ENCODE measurements around the gene ADGRL3.
"Not testable (repeated sequence)": the region's sequence is repeated elsewhere in the genome, so short reads cannot be mapped to it uniquely, and the experiment has no call there.

Gene ADGRL3

DNA sequence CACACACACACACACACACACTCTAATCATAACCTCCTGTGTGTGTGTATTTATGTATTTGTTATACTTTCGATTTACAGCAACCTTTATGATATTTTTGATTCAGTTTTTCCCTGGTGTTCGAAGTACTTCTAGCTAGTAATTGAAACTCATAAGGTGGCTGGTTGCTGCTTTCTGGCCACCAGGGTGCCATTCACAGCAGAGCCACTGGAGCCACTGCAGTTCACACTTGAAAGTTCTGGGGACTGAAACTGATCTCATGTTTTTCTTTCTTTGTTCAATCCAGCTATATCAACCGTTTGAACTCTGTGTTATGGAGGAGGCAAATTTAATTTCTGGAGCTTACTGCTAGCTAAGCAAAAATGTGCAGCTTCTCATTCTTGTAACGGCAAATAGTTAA, 419.4 kb downstream of the ADGRL3 start:
- Mint-ChIP-seq H3K36me3 (ENCODE audit: low read depth) (no peaks in the 10 kb centered on the region), H3K27me3 (no peaks in the 10 kb centered on the region), H3K4me3 (no peak overlapping the region), H3K27ac (no peak overlapping the region), H3K4me1 (ENCODE audit: low read depth) (no peaks in the 10 kb centered on the region), H3K9me3 (peaks cover 21% of the 10 kb centered on the region)

DNA sequence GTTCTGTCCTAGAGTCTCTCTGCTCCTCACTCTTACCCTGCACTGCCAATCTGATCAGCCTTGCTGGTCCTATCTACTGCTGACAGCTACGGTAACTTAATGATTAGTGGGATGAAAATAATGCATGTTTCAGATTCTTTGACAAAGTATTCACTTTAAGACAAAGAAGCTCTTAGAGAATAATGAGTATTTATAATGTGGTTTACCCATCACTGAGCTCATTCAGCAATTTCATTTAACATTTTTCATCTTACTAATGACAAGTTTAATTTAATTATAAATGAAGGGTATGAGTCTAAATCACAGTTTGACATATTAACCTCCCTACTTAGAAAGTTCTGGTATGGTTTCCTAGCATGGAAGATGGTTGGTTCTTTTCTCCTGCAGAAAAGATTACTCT, 428.2 kb downstream of the ADGRL3 start:
- Mint-ChIP-seq H3K9me3 (peaks cover 9% of the 10 kb centered on the region), H3K36me3 (ENCODE audit: low read depth) (no peaks in the 10 kb centered on the region), H3K4me3 (no peak overlapping the region), H3K27me3 (no peaks in the 10 kb centered on the region), H3K4me1 (ENCODE audit: low read depth) (no peaks in the 10 kb centered on the region), H3K27ac (no peak overlapping the region)

DNA sequence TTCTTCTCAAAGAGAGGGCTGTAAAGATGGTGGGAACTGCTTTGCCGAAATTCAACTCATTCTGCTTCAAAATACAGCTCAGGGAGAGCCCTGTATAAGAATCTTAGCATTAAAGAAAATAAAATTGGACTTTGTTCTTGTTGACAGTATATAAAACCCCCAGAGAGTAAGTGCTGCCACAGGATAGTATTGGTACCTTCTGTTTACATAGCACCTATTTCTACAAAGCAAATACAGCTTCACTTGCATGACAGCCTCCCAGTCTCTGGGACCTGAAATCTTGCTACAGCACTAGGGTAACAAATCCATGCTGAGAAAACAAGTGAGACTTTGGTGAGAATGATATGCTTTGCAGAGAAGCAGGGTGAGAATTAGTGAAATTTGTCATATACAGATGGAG, 428.6 kb downstream of the ADGRL3 start:
- H3K4me3 Mint-ChIP-seq: no peak overlapping the region
- H3K27ac Mint-ChIP-seq: no peak overlapping the region
- no peaks in the 10 kb centered on the region for H3K4me1 Mint-ChIP-seq (ENCODE audit: low read depth)
- no peaks in the 10 kb centered on the region for H3K36me3 Mint-ChIP-seq (ENCODE audit: low read depth)
- no peaks in the 10 kb centered on the region for H3K27me3 Mint-ChIP-seq
- H3K9me3 Mint-ChIP-seq: peaks cover 5% of the 10 kb centered on the region

DNA sequence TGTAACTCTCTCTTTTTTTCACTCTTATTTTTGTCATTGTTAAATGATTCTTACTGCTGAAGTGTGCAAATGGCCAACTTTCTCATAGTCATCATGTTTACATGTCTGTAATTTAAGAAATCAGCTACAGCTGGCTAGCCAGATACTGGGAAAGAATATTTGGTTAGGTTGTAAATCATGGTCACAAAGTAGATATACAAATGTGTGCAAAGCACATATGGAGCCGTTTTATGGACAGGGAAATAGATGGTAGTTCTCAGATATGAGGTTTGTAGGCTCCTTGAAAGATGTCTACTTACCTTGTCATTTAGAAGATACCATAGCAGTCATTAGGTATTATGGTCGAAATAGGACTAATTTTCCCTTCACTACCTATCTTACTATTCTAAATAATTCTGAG, 430.4 kb downstream of the ADGRL3 start:
- Mint-ChIP-seq H3K4me3 (no peak overlapping the region), H3K9me3 (peaks cover 8% of the 10 kb centered on the region), H3K27me3 (no peaks in the 10 kb centered on the region), H3K4me1 (ENCODE audit: low read depth) (no peaks in the 10 kb centered on the region), H3K36me3 (ENCODE audit: low read depth) (no peaks in the 10 kb centered on the region), H3K27ac (no peak overlapping the region)

DNA sequence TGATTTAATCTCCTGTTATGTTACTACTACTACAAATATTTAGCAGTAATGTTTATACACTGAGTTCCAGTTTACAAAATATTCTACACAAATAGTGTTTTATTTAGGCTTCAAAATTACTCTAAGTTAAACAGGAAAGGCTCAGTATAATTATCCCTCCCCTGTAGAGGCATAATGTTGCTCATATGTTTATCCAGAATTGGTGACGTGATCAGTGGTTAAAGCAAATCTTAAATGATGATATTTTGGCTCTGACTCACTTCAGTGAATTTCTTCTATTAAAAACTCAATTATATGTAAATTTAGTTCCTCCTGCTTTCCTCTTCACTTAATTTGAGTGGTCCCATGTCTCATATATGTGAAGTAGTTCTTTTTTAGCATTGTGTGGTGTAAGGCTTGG, 438.5 kb downstream of the ADGRL3 start:
- Mint-ChIP-seq H3K4me3 (no peak overlapping the region), H3K9me3 (peaks cover 19% of the 10 kb centered on the region), H3K27me3 (no peaks in the 10 kb centered on the region), H3K36me3 (ENCODE audit: low read depth) (no peaks in the 10 kb centered on the region), H3K4me1 (ENCODE audit: low read depth) (no peaks in the 10 kb centered on the region), H3K27ac (no peak overlapping the region)

DNA sequence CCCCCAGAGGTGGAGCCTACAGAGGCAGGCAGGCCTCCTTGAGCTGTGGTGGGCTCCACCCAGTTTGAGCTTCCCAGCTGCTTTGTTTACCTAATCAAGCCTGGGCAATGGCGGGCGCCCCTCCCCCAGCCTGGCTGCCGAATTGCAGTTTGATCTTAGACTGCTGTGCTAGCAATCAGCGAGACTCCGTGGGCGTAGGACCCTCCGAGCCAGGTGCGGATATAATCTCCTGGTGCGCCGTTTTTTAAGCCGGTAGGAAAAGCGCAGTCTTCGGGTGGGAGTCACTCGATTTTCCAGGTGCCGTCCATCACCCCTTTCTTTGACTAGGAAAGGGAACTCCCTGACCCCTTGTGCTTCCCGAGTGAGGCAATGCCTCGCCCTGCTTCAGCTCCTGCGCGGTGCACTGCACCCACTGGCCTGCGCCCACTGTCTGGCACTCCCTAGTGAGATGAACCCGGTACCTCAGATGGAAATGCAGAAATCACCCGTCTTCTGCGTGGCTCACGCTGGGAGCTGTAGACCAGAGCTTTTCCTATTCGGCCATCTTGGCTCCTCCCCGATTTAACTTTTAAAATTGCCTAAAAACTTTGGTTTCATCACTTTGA, 446.7 kb downstream of the ADGRL3 start:
- not testable (repeated sequence) for H3K9me3 Mint-ChIP-seq; H3K36me3 Mint-ChIP-seq (ENCODE audit: low read depth); H3K4me3 Mint-ChIP-seq; H3K4me1 Mint-ChIP-seq (ENCODE audit: low read depth); H3K27ac Mint-ChIP-seq; H3K27me3 Mint-ChIP-seq

DNA sequence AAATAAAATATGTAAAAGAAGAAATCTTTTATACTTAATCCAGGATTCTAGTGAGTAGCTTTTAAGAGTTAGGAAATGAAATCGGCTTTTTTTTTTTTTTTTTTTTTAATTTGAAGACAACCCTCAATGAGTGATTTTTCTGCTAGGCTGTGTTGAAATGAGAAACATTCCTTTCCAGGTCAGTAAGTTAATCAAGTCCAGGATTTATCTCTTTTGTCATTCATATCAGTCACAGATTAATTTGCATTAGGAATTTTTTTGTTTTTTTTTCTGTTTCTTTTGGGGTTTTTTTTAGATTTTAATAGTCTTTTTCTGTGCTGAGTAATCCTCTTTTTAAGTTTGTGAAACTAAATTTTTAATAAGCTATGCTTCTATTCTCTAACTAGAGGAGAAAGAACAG, 448.1 kb downstream of the ADGRL3 start:
- Mint-ChIP-seq H3K27me3 (no peaks in the 10 kb centered on the region), H3K4me1 (ENCODE audit: low read depth) (no peaks in the 10 kb centered on the region), H3K9me3 (no peaks in the 10 kb centered on the region), H3K4me3 (no peak overlapping the region), H3K36me3 (ENCODE audit: low read depth) (no peaks in the 10 kb centered on the region), H3K27ac (no peak overlapping the region)

DNA sequence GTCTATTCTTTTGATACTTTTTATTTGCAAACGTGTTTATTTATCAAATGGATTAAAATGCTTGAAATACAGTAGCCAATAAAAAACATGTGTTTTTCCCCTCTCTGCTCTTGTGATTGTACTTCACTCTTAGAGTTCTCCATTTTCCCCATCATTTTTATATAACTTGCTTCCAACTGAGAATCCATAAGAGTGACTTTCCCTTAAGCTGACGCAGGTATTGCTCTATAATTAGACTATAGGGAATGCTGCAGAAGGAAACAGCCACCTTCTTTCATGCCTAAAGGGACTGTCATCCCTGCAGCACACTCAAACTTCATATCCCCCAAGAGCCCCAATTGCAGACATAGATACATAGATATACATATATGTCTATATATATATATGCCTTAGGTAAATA, 456.9 kb downstream of the ADGRL3 start:
- Mint-ChIP-seq H3K9me3 (peaks cover 5% of the 10 kb centered on the region), H3K27me3 (no peaks in the 10 kb centered on the region), H3K4me3 (no peak overlapping the region), H3K27ac (no peak overlapping the region), H3K4me1 (ENCODE audit: low read depth) (no peaks in the 10 kb centered on the region), H3K36me3 (ENCODE audit: low read depth) (no peaks in the 10 kb centered on the region)

DNA sequence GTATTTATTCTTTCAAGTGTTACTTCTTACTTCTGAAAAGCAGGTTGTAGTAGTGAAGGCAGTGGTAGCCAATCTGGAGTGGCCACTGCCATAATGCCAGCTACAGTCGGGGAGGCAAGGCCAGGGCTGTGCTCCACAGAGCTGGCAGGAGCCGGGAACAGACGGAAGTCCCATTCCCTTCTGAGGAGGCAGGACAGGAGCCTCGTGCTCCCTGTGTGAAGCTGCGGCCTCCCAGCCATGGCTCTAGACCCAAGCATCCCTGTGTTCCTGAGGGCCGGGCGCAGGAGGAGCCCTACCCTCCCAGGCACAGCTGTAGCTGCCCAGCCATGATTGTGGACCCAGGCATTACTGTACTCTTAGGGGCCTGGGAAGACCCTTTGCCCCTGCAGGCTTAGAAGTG, 461.8 kb downstream of the ADGRL3 start:
- no peaks in the 10 kb centered on the region for H3K36me3 Mint-ChIP-seq (ENCODE audit: low read depth)
- H3K4me3 Mint-ChIP-seq: no peak overlapping the region
- no peaks in the 10 kb centered on the region for H3K27me3 Mint-ChIP-seq
- H3K9me3 Mint-ChIP-seq: peaks cover 2% of the 10 kb centered on the region
- H3K27ac Mint-ChIP-seq: no peak overlapping the region
- no peaks in the 10 kb centered on the region for H3K4me1 Mint-ChIP-seq (ENCODE audit: low read depth)

DNA sequence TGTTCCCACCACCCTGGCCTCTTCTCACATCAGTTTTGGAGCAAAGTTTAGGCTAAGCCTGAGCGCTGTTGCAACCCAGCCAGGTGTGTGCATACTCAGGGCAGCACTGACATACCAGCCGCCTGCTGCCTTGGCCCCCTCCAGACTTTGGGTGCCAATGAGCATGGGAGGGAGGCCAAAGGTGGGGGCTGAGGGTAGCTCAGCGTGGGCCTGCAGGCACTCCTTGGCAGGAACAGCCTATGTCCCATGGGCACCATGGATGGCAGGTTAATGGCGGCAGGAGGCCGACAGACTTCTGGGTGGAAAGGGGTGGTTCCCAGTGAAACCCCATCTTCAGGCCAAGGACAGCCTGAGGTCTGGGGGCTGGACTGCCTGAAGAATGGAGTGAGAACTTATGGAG, 462.2 kb downstream of the ADGRL3 start:
- no peaks in the 10 kb centered on the region for H3K27me3 Mint-ChIP-seq

DNA sequence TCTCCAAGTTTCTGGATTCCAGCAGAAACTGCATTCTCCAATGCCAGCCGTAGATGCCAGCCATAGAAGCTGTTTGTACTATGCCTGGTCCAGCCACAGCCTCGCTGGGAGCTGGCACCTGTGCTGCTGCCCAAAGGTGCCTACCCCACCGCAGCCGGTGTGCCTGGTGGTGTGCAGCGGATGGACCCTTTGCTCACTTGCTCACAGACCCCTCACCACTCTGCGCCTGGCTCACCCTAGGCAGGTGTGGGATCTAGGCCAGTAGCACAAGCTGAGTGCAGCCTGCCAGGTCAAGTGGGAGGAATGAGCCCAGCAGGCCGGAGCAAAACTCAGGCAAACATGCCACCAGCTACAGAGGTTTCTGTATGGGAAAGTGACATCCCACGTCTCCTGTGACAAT, 463.2 kb downstream of the ADGRL3 start:
- no peaks in the 10 kb centered on the region for H3K4me1 Mint-ChIP-seq (ENCODE audit: low read depth)
- H3K4me3 Mint-ChIP-seq: no peak overlapping the region
- no peaks in the 10 kb centered on the region for H3K9me3 Mint-ChIP-seq
- H3K36me3 Mint-ChIP-seq (ENCODE audit: low read depth): no peaks in the 10 kb centered on the region
- H3K27ac Mint-ChIP-seq: no peak overlapping the region
- no peaks in the 10 kb centered on the region for H3K27me3 Mint-ChIP-seq

More for the DNA sequence above, 462.2 kb downstream of the ADGRL3 start:
- Mint-ChIP-seq H3K4me3 (no peak overlapping the region), H3K36me3 (ENCODE audit: low read depth) (no peaks in the 10 kb centered on the region), H3K27ac (no peak overlapping the region), H3K4me1 (ENCODE audit: low read depth) (no peaks in the 10 kb centered on the region), H3K9me3 (no peaks in the 10 kb centered on the region)

DNA sequence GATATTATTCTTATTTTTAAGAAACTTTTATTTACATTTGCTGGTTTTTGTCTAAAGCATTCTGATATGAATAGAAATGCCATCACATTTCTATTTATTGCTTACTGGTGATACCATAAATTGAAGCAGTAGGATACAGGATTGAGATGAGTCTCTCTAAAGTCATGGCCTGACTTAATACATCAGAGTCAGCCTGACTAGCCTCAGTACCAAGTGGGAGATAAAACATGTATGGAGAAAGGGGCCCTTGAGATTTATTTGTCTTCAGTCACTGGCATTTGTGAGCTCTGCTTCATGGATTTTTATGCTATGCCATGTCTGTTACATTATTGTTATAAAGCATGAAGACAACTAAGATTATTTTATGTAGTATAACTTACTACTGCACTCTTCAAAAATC, 465.5 kb downstream of the ADGRL3 start:
- no peaks in the 10 kb centered on the region for H3K9me3 Mint-ChIP-seq
- H3K4me3 Mint-ChIP-seq: no peak overlapping the region
- H3K4me1 Mint-ChIP-seq (ENCODE audit: low read depth): no peaks in the 10 kb centered on the region
- no peaks in the 10 kb centered on the region for H3K36me3 Mint-ChIP-seq (ENCODE audit: low read depth)
- no peaks in the 10 kb centered on the region for H3K27me3 Mint-ChIP-seq
- no peak overlapping the region for H3K27ac Mint-ChIP-seq

DNA sequence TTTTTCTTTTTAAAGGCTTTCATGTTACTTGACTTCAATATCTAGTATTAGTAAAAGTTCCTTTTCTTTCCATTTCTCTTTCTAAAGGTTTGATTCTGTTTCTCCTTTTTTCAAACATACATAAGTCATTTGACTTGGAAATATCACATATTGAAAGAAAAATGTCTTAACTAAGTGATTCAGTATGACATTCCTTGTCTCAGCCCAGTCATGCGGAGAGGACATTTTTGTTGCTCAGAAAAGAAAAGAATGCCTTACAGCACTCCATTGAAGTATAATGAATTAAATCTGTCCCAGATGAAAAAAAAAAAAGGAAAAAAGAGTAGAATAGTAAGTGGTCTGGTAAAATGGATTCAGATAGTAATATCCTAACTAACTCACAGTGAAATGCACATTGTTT, 466.1 kb downstream of the ADGRL3 start:
- no peaks in the 10 kb centered on the region for H3K4me1 Mint-ChIP-seq (ENCODE audit: low read depth)
- no peak overlapping the region for H3K4me3 Mint-ChIP-seq
- no peaks in the 10 kb centered on the region for H3K27me3 Mint-ChIP-seq
- H3K27ac Mint-ChIP-seq: no peak overlapping the region
- H3K9me3 Mint-ChIP-seq: no peaks in the 10 kb centered on the region
- no peaks in the 10 kb centered on the region for H3K36me3 Mint-ChIP-seq (ENCODE audit: low read depth)

DNA sequence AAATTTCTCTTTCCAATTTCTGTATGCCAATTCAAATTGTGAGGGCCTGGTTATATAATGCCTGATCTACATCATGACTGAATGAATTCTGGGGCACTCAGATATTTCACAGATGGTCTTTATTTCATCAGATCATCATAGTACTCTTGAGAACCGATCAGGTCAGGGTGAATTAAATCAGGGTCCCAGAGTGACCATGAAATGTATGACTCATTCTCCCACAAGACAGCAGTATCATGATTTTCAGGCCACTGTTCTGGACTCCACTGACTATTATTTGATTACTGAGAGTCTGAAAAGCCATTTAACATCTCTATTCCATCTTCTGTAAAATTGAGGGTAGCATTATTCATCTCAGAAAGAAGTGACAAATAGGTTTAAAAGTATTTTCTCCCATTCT, 471.5 kb downstream of the ADGRL3 start:
- no peaks in the 10 kb centered on the region for H3K9me3 Mint-ChIP-seq
- H3K27me3 Mint-ChIP-seq: no peaks in the 10 kb centered on the region
- no peak overlapping the region for H3K4me3 Mint-ChIP-seq
- no peaks in the 10 kb centered on the region for H3K36me3 Mint-ChIP-seq (ENCODE audit: low read depth)
- no peak overlapping the region for H3K27ac Mint-ChIP-seq
- no peaks in the 10 kb centered on the region for H3K4me1 Mint-ChIP-seq (ENCODE audit: low read depth)

DNA sequence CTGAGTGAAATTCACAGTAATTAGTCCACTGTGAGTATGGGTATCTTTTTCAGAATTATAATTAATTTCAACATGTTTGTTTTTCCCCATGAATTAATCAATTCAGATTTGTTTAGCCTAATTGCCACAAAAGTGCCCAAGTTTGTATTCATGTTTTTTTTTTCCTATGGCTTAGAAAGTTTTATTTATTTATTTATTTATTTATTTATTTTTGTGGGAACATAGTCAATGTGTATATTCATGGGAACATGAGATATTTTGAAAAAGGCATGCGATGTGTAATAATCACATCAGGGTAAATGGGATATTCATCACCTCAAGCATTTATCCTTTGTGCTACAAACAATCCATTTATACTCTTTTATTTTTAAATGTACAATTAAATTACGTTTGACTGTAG, 475.3 kb downstream of the ADGRL3 start:
- Mint-ChIP-seq H3K4me3 (no peak overlapping the region), H3K27me3 (no peaks in the 10 kb centered on the region), H3K9me3 (no peaks in the 10 kb centered on the region), H3K36me3 (ENCODE audit: low read depth) (no peaks in the 10 kb centered on the region), H3K27ac (no peak overlapping the region), H3K4me1 (ENCODE audit: low read depth) (no peaks in the 10 kb centered on the region)

DNA sequence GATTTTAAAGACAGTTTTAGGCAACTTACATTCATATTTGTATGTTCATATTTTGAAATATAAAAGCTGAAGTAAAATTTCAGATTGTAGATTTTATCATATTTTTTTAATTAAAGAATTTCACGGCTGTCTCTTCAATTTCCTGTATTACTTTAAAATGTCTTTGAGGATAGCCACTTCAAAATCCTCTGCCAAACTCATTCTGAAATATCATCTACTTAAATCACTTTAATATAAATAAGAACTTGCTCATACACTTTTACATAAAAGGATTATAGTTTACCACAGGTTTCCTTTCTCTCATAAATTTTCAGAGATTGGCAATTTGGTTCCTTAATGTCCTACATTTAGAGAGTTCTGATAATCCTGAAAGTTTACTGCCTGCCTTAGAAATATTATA, 478.2 kb downstream of the ADGRL3 start:
- H3K9me3 Mint-ChIP-seq: peaks cover 6% of the 10 kb centered on the region
- no peaks in the 10 kb centered on the region for H3K27me3 Mint-ChIP-seq
- H3K4me3 Mint-ChIP-seq: no peak overlapping the region
- H3K4me1 Mint-ChIP-seq (ENCODE audit: low read depth): no peaks in the 10 kb centered on the region
- H3K36me3 Mint-ChIP-seq (ENCODE audit: low read depth): no peaks in the 10 kb centered on the region
- no peak overlapping the region for H3K27ac Mint-ChIP-seq

All from stimulated activated naive CD8-positive, alpha-beta T cell treated with anti-CD3 and anti-CD28 coated beads, Interleukin-15, Interleukin-2, amounts not matched to agents 100 ng/mL and 50 ng/mL, for 24 hours (primary cell).